Psoas muscle (tissue), 8 donors: ENCODE data around the gene MAGEF1. TPM values are rescaled to one million over a fixed set of nuclear protein-coding genes. Genes with fewer than 3 reads are reported as not detected.

ENCODE experiments used
- ATAC-seq, 4 donors: fragments of 200-7000 bp; cut with Tn5 transposase; one replicate each; pipeline ENCODE4 v1.9.1; 2020; ENCODE audit warnings: moderate library complexity in 3 of 4, mild to moderate bottlenecking in 2 of 4
- DNase-seq, 2 donors: peaks; one replicate each; pipeline ENCODE4 v3.0.0-alpha.2; 2020
- H3K27ac ChIP-seq: fragments of 200-600 bp; one replicate; pipeline ENCODE4 v1.8.0; 2022
- H3K27me3 ChIP-seq, 3 donors: fragments of 200-600 bp in 1 of 3; one replicate each; pipeline versions ENCODE4 v1.6.1 to v1.8.0; 2013 to 2022; ENCODE audit warnings: low read length in 2 of 3, mild to moderate bottlenecking in 2 of 3, moderate library complexity in 1 of 3; ENCODE audit not compliant: insufficient read depth in 3 of 3
- H3K36me3 ChIP-seq, 2 donors: fragments of 200-600 bp in 1 of 2; one replicate each; pipeline versions ENCODE4 v1.6.1 to v1.8.0; 2013 to 2022; ENCODE audit warnings: low read depth in 1 of 2, mild to moderate bottlenecking in 1 of 2, moderate library complexity in 1 of 2; ENCODE audit not compliant: insufficient read depth in 1 of 2
- H3K4me1 ChIP-seq: fragments of 200-600 bp; one replicate; pipeline ENCODE4 v1.8.0; 2022
- H3K4me3 ChIP-seq: fragments of 200-600 bp; one replicate; pipeline ENCODE4 v1.8.0; 2022; ENCODE audit warnings: mild to moderate bottlenecking
- H3K9me3 ChIP-seq: fragments of 200-600 bp; one replicate; pipeline ENCODE4 v1.8.0; 2022
- WGBS, 3 donors: extraction: QIAGEN DNeasy Blood & Tissue Kit; methylation state at CpG; one replicate each; pipeline versions ENCODE4 v1.1.6 to v1.1.7; 2013; 5-methylcytosine and 5-hydroxymethylcytosine counted together
- intact Hi-C, 2 donors: fragments of 100-400 bp; cut with DNase I; formaldehyde crosslinking; loops; one replicate each; pipeline versions ENCODE4 v1.11.0 to v1.14.2; 2022
- polyA plus RNA-seq, 3 donors: library from polyadenylated mRNA; stranded (reverse); fragments of 200-250 nt; gene quantifications; one replicate each; pipeline ENCODE4 v1.2.3, GENCODE V29; 2013
- total RNA-seq, 4 donors: library from RNA; stranded (reverse); fragmentation: NEBNext Ultra II Directional in 2 of 4; extraction: Animal tissue kit (Norgen Biotek cat#: 25700) in 2 of 4; gene quantifications; one replicate each; pipeline versions ENCODE4 v1.2.1 to v1.2.4, GENCODE V29; 2021 to 2023
- TF ChIP-seq, protein P1 (sequence below): fragments of 200-600 bp; IDR thresholded peaks from one replicate; pipeline ENCODE4 v1.8.0; 2022; ENCODE audit warnings: antibody characterized with exemption
- donor health status: healthy with polysubstance abuse.
- donor health status: DM: no; HTN: no; CAD: no; lungs with moderate emphysema.
- donor health status: Bipolar disorder and iron deficiency.
- donor health status: healthy.
- donor health status: DM: yes; HTN: yes; CAD: no.
- donor health status: DM: no; HTN: no; CAD: no.
- donor health status: DM: no; HTN: no; CAD: no.
- donor health status: DM: yes; HTN: yes; CAD: no.

MAGEF1 gene
- total and polyA plus RNA-seq, 7 donors, result 13.0 to 27.3 (median 17.6) TPM

GRCh38 chr3:184685055-184685454 lies 26.8 kb downstream of the MAGEF1 start:
- ATAC-seq, result no peak
- WGBS, 3 donors, result 55 to 70% (median 55%) methylated on average over 4 of the region's 4 CpGs
- intact Hi-C loops, result no loop called here
- H3K9me3 ChIP-seq, result no peaks in the 10 kb centered on the region
- H3K4me1 ChIP-seq, result peaks cover 16% of the 10 kb centered on the region
- H3K4me3 ChIP-seq, result no peak overlapping the region
- no peak overlapping the region for H3K27ac ChIP-seq
- no peaks in the 10 kb centered on the region for H3K27me3 ChIP-seq
- DNase-seq, result no peak
- H3K36me3 ChIP-seq, result no peaks in the 10 kb centered on the region
- TF ChIP-seq, protein P1, sequence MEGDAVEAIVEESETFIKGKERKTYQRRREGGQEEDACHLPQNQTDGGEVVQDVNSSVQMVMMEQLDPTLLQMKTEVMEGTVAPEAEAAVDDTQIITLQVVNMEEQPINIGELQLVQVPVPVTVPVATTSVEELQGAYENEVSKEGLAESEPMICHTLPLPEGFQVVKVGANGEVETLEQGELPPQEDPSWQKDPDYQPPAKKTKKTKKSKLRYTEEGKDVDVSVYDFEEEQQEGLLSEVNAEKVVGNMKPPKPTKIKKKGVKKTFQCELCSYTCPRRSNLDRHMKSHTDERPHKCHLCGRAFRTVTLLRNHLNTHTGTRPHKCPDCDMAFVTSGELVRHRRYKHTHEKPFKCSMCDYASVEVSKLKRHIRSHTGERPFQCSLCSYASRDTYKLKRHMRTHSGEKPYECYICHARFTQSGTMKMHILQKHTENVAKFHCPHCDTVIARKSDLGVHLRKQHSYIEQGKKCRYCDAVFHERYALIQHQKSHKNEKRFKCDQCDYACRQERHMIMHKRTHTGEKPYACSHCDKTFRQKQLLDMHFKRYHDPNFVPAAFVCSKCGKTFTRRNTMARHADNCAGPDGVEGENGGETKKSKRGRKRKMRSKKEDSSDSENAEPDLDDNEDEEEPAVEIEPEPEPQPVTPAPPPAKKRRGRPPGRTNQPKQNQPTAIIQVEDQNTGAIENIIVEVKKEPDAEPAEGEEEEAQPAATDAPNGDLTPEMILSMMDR, result no peak

- TF ChIP-seq, protein P1, result no peak
- Histone ChIP-seq H3K4me1 (peaks cover 16% of the 10 kb centered on the region), H3K9me3 (no peaks in the 10 kb centered on the region), H3K36me3 (no peaks in the 10 kb centered on the region), H3K4me3 (no peak overlapping the region), H3K27me3 (no peaks in the 10 kb centered on the region), H3K27ac (no peak overlapping the region)
- no peak for ATAC-seq
- WGBS, 3 donors, result 92 to 93% (median 93%) methylated on average over 12 of the region's 12 CpGs
- intact Hi-C loops, result no loop called here
- no peak for DNase-seq
Observed at GRCh38 chr3:184683900-184684560, 27.8 kb downstream of the MAGEF1 start.

DNA sequence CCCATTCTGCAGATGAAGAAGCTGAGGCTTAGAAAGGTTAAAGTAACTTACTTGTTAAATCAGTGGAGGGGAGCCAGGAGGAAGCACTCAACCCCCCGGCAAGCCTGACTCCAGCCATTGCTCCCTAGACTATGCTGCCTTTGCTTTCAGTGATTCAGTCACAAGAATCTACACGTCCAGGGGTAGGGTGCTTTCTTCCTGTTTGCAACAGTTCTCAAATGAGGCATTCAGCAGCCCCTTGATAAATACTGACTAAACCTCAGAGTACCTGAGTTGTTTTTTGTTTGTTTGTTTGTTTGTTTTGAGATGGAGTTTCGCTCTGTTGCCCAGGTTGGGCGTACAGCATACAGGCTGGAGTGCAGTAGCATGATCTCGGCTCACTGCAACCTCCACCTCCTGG lies 28.6 kb downstream of the MAGEF1 start:
- DNase-seq, result no peak
- H3K9me3 ChIP-seq, result no peaks in the 10 kb centered on the region
- no peak for ATAC-seq
- no peaks in the 10 kb centered on the region for H3K27me3 ChIP-seq
- H3K36me3 ChIP-seq, result no peaks in the 10 kb centered on the region
- H3K4me1 ChIP-seq, result peaks cover 12% of the 10 kb centered on the region
- H3K27ac ChIP-seq, result no peak overlapping the region
- TF ChIP-seq, protein P1, result no peak
- H3K4me3 ChIP-seq, result no peak overlapping the region
- intact Hi-C loops, result no loop called here
- WGBS, 3 donors, result 79 to 88% (median 81%) methylated on average over 5 of the region's 5 CpGs

GRCh38 chr3:184682671-184683070 lies 29.2 kb downstream of the MAGEF1 start:
- DNase-seq (no peak), ATAC-seq (no peak)
- TF ChIP-seq, protein P1, result no peak
- H3K36me3 ChIP-seq, result no peaks in the 10 kb centered on the region
- no peak overlapping the region for H3K27ac ChIP-seq
- H3K4me1 ChIP-seq, result peaks cover 8% of the 10 kb centered on the region
- no peaks in the 10 kb centered on the region for H3K9me3 ChIP-seq
- H3K27me3 ChIP-seq, result no peaks in the 10 kb centered on the region
- intact Hi-C loops, result no loop called here
- no peak overlapping the region for H3K4me3 ChIP-seq
- WGBS, 3 donors, result 97 to 98% (median 98%) methylated on average over 11 of the region's 11 CpGs
